Measurements from ENCODE around the gene LRBA. TPM values are rescaled to one million over a fixed set of nuclear protein-coding genes. Genes with fewer than 3 reads are reported as not detected.

LRBA gene
- total RNA-seq, 1 donor from 2014 or later = 93.1 TPM

GRCh38 chr4:150283689-150284088 lies 731.4 kb downstream of the LRBA start:
- no peak for DNase-seq (ENCODE audit: low spot score)

GRCh38 chr4:150280975-150281374 lies 734.1 kb downstream of the LRBA start:
- no peak for DNase-seq (ENCODE audit: low spot score)

GRCh38 chr4:150280081-150280895 lies 734.8 kb downstream of the LRBA start:
- DNase-seq (ENCODE audit: low spot score) = no peak

- no peak for DNase-seq (ENCODE audit: low spot score)
Observed at GRCh38 chr4:150278206-150278605, 736.9 kb downstream of the LRBA start.

GRCh38 chr4:150268444-150268843 lies 746.6 kb downstream of the LRBA start:
- no peak for DNase-seq (ENCODE audit: low spot score)

- DNase-seq (ENCODE audit: low spot score) = no peak
Observed at GRCh38 chr4:150265806-150266205, 749.3 kb downstream of the LRBA start.

- DNase-seq (ENCODE audit: low spot score) = no peak
Observed at GRCh38 chr4:150264595-150265161, 750.4 kb downstream of the LRBA start.

GRCh38 chr4:150262611-150263010 lies 752.5 kb downstream of the LRBA start:
- no peak for DNase-seq (ENCODE audit: low spot score)

- DNase-seq (ENCODE audit: low spot score) = no peak
Observed at GRCh38 chr4:150261571-150261970, 753.5 kb downstream of the LRBA start.

- no peak for DNase-seq (ENCODE audit: low spot score)
Observed at GRCh38 chr4:150259861-150260567, 755.1 kb downstream of the LRBA start.

- DNase-seq (ENCODE audit: low spot score) = no peak
Observed at GRCh38 chr4:150258569-150258968, 756.5 kb downstream of the LRBA start.

GRCh38 chr4:150256841-150257730 lies 758.0 kb downstream of the LRBA start:
- peak; percentile 52 for DNase-seq (ENCODE audit: low spot score)

GRCh38 chr4:150256225-150256620 lies 758.9 kb downstream of the LRBA start:
- no peak for DNase-seq (ENCODE audit: low spot score)

GRCh38 chr4:150255610-150256224 lies 759.4 kb downstream of the LRBA start:
- DNase-seq (ENCODE audit: low spot score) = no peak

- DNase-seq (ENCODE audit: low spot score) = no peak
Observed at GRCh38 chr4:150253965-150254630, 761.0 kb downstream of the LRBA start.

GRCh38 chr4:150253416-150253815 lies 761.7 kb downstream of the LRBA start:
- DNase-seq (ENCODE audit: low spot score) = no peak

- no peak for DNase-seq (ENCODE audit: low spot score)
Observed at GRCh38 chr4:150252741-150253140, 762.3 kb downstream of the LRBA start.

- DNase-seq (ENCODE audit: low spot score) = no peak
Observed at GRCh38 chr4:150252306-150252705, 762.8 kb downstream of the LRBA start.

GRCh38 chr4:150251752-150252190 lies 763.3 kb downstream of the LRBA start:
- no peak for DNase-seq (ENCODE audit: low spot score)

- no peak for DNase-seq (ENCODE audit: low spot score)
Observed at GRCh38 chr4:150250998-150251651, 764.0 kb downstream of the LRBA start.
